ENCODE results near the gene CHRNA9.
"Not testable (repeated sequence)": the region's sequence is repeated elsewhere in the genome, so short reads cannot be mapped to it uniquely, and the experiment has no call there.

The CHRNA9 gene

GRCh38 chr4:40334591-40335524 lies at the start of gene CHRNA9:
CHRNA9 (plus strand) TSS chr4:40335333; CDS start chr4:40335468, 135 bp downstream.
- no peaks in the 10 kb centered on the region for H3K9me3 ChIP-seq (ENCODE audit: control insufficient read depth in 5 of 5, low read length in 5 of 5)
- no peaks in the 10 kb centered on the region for H3K27me3 ChIP-seq (ENCODE audit: control insufficient read depth in 5 of 5, insufficient read depth in 4 of 5, low read length in 5 of 5)
- peaks cover 0 to 14% (median 13%) of the 10 kb centered on the region in 5 donors for H3K4me1 ChIP-seq (ENCODE audit: control insufficient read depth in 5 of 5, insufficient read depth in 5 of 5, low read length in 5 of 5)
- H3K9ac ChIP-seq (ENCODE audit: low read length in 5 of 5), result no peak within 1 kb of the TSS
- H3K4me3 ChIP-seq (ENCODE audit: low read depth in 1 of 5, low read length in 5 of 5), result no peak within 1 kb of the TSS
- H3K36me3 ChIP-seq (ENCODE audit: control insufficient read depth in 5 of 5, insufficient read depth in 5 of 5, low read length in 5 of 5), result no peaks in the 10 kb centered on the region
- H3K27ac ChIP-seq (ENCODE audit: low read depth, low read length), result no peak within 1 kb of the TSS

- H3K4me1 ChIP-seq (ENCODE audit: control insufficient read depth in 5 of 5, insufficient read depth in 5 of 5, low read length in 5 of 5), result no peaks in the 10 kb centered on the region
- no peak overlapping the region for H3K9ac ChIP-seq (ENCODE audit: low read length in 5 of 5)
- H3K27ac ChIP-seq (ENCODE audit: low read depth, low read length), result no peak overlapping the region
- H3K27me3 ChIP-seq (ENCODE audit: control insufficient read depth in 5 of 5, insufficient read depth in 4 of 5, low read length in 5 of 5), result peaks cover 0 to 2% (median 0%) of the 10 kb centered on the region in 5 donors
- H3K36me3 ChIP-seq (ENCODE audit: control insufficient read depth in 5 of 5, insufficient read depth in 5 of 5, low read length in 5 of 5), result no peaks in the 10 kb centered on the region
- H3K9me3 ChIP-seq (ENCODE audit: control insufficient read depth in 5 of 5, low read length in 5 of 5), result no peaks in the 10 kb centered on the region
- H3K4me3 ChIP-seq (ENCODE audit: low read depth in 1 of 5, low read length in 5 of 5), result no peak overlapping the region
Measured at GRCh38 chr4:40285692-40286091, 49.4 kb upstream of the CHRNA9 start.

GRCh38 chr4:40288566-40288965 lies 46.6 kb upstream of the CHRNA9 start:
- Histone ChIP-seq H3K9ac (ENCODE audit: low read length in 5 of 5) (no peak overlapping the region), H3K4me1 (ENCODE audit: control insufficient read depth in 5 of 5, insufficient read depth in 5 of 5, low read length in 5 of 5) (no peaks in the 10 kb centered on the region), H3K9me3 (ENCODE audit: control insufficient read depth in 5 of 5, low read length in 5 of 5) (peaks cover 0 to 3% (median 0%) of the 10 kb centered on the region in 5 donors), H3K4me3 (ENCODE audit: low read depth in 1 of 5, low read length in 5 of 5) (no peak overlapping the region), H3K36me3 (ENCODE audit: control insufficient read depth in 5 of 5, insufficient read depth in 5 of 5, low read length in 5 of 5) (no peaks in the 10 kb centered on the region), H3K27ac (ENCODE audit: low read depth, low read length) (no peak overlapping the region), H3K27me3 (ENCODE audit: control insufficient read depth in 5 of 5, insufficient read depth in 4 of 5, low read length in 5 of 5) (no peaks in the 10 kb centered on the region)

GRCh38 chr4:40289366-40290188 lies 45.6 kb upstream of the CHRNA9 start:
- H3K27me3 ChIP-seq (ENCODE audit: control insufficient read depth in 5 of 5, insufficient read depth in 4 of 5, low read length in 5 of 5), result no peaks in the 10 kb centered on the region
- H3K27ac ChIP-seq (ENCODE audit: low read depth, low read length), result no peak overlapping the region
- H3K9me3 ChIP-seq (ENCODE audit: control insufficient read depth in 5 of 5, low read length in 5 of 5), result peaks cover 0 to 3% (median 0%) of the 10 kb centered on the region in 5 donors
- no peaks in the 10 kb centered on the region for H3K4me1 ChIP-seq (ENCODE audit: control insufficient read depth in 5 of 5, insufficient read depth in 5 of 5, low read length in 5 of 5)
- H3K36me3 ChIP-seq (ENCODE audit: control insufficient read depth in 5 of 5, insufficient read depth in 5 of 5, low read length in 5 of 5), result no peaks in the 10 kb centered on the region
- no peak overlapping the region for H3K4me3 ChIP-seq (ENCODE audit: low read depth in 1 of 5, low read length in 5 of 5)
- no peak overlapping the region for H3K9ac ChIP-seq (ENCODE audit: low read length in 5 of 5)

- H3K4me3 ChIP-seq (ENCODE audit: low read depth in 1 of 5, low read length in 5 of 5); H3K9me3 ChIP-seq (ENCODE audit: control insufficient read depth in 5 of 5, low read length in 5 of 5); H3K36me3 ChIP-seq (ENCODE audit: control insufficient read depth in 5 of 5, insufficient read depth in 5 of 5, low read length in 5 of 5); H3K9ac ChIP-seq (ENCODE audit: low read length in 5 of 5); H3K27ac ChIP-seq (ENCODE audit: low read depth, low read length); H3K4me1 ChIP-seq (ENCODE audit: control insufficient read depth in 5 of 5, insufficient read depth in 5 of 5, low read length in 5 of 5); H3K27me3 ChIP-seq (ENCODE audit: control insufficient read depth in 5 of 5, insufficient read depth in 4 of 5, low read length in 5 of 5): not testable (repeated sequence)
Measured at GRCh38 chr4:40290611-40291186, 44.4 kb upstream of the CHRNA9 start.

GRCh38 chr4:40292313-40292759 lies 42.8 kb upstream of the CHRNA9 start:
- H3K9ac ChIP-seq (ENCODE audit: low read length in 5 of 5), result no peak overlapping the region
- no peak overlapping the region for H3K4me3 ChIP-seq (ENCODE audit: low read depth in 1 of 5, low read length in 5 of 5)
- H3K27me3 ChIP-seq (ENCODE audit: control insufficient read depth in 5 of 5, insufficient read depth in 4 of 5, low read length in 5 of 5), result no peaks in the 10 kb centered on the region
- H3K4me1 ChIP-seq (ENCODE audit: control insufficient read depth in 5 of 5, insufficient read depth in 5 of 5, low read length in 5 of 5), result no peaks in the 10 kb centered on the region
- peaks cover 0 to 9% (median 0%) of the 10 kb centered on the region in 5 donors for H3K9me3 ChIP-seq (ENCODE audit: control insufficient read depth in 5 of 5, low read length in 5 of 5)
- no peak overlapping the region for H3K27ac ChIP-seq (ENCODE audit: low read depth, low read length)
- H3K36me3 ChIP-seq (ENCODE audit: control insufficient read depth in 5 of 5, insufficient read depth in 5 of 5, low read length in 5 of 5), result no peaks in the 10 kb centered on the region

GRCh38 chr4:40294339-40294738 lies 40.8 kb upstream of the CHRNA9 start:
- H3K27ac ChIP-seq (ENCODE audit: low read depth, low read length), result no peak overlapping the region
- no peak overlapping the region for H3K4me3 ChIP-seq (ENCODE audit: low read depth in 1 of 5, low read length in 5 of 5)
- no peaks in the 10 kb centered on the region for H3K4me1 ChIP-seq (ENCODE audit: control insufficient read depth in 5 of 5, insufficient read depth in 5 of 5, low read length in 5 of 5)
- no peaks in the 10 kb centered on the region for H3K27me3 ChIP-seq (ENCODE audit: control insufficient read depth in 5 of 5, insufficient read depth in 4 of 5, low read length in 5 of 5)
- peaks cover 0 to 9% (median 0%) of the 10 kb centered on the region in 5 donors for H3K9me3 ChIP-seq (ENCODE audit: control insufficient read depth in 5 of 5, low read length in 5 of 5)
- H3K36me3 ChIP-seq (ENCODE audit: control insufficient read depth in 5 of 5, insufficient read depth in 5 of 5, low read length in 5 of 5), result no peaks in the 10 kb centered on the region
- no peak overlapping the region for H3K9ac ChIP-seq (ENCODE audit: low read length in 5 of 5)

GRCh38 chr4:40295030-40295429 lies 40.1 kb upstream of the CHRNA9 start:
- H3K27me3 ChIP-seq (ENCODE audit: control insufficient read depth in 5 of 5, insufficient read depth in 4 of 5, low read length in 5 of 5); H3K27ac ChIP-seq (ENCODE audit: low read depth, low read length); H3K9me3 ChIP-seq (ENCODE audit: control insufficient read depth in 5 of 5, low read length in 5 of 5); H3K4me3 ChIP-seq (ENCODE audit: low read depth in 1 of 5, low read length in 5 of 5); H3K4me1 ChIP-seq (ENCODE audit: control insufficient read depth in 5 of 5, insufficient read depth in 5 of 5, low read length in 5 of 5); H3K9ac ChIP-seq (ENCODE audit: low read length in 5 of 5); H3K36me3 ChIP-seq (ENCODE audit: control insufficient read depth in 5 of 5, insufficient read depth in 5 of 5, low read length in 5 of 5): not testable (repeated sequence)

- H3K27me3 ChIP-seq (ENCODE audit: control insufficient read depth in 5 of 5, insufficient read depth in 4 of 5, low read length in 5 of 5), result peaks cover 0 to 3% (median 0%) of the 10 kb centered on the region in 5 donors
- no peak overlapping the region for H3K9ac ChIP-seq (ENCODE audit: low read length in 5 of 5)
- H3K9me3 ChIP-seq (ENCODE audit: control insufficient read depth in 5 of 5, low read length in 5 of 5), result peaks cover 0 to 9% (median 0%) of the 10 kb centered on the region in 5 donors
- no peak overlapping the region for H3K4me3 ChIP-seq (ENCODE audit: low read depth in 1 of 5, low read length in 5 of 5)
- no peaks in the 10 kb centered on the region for H3K4me1 ChIP-seq (ENCODE audit: control insufficient read depth in 5 of 5, insufficient read depth in 5 of 5, low read length in 5 of 5)
- H3K27ac ChIP-seq (ENCODE audit: low read depth, low read length), result no peak overlapping the region
- no peaks in the 10 kb centered on the region for H3K36me3 ChIP-seq (ENCODE audit: control insufficient read depth in 5 of 5, insufficient read depth in 5 of 5, low read length in 5 of 5)
Measured at GRCh38 chr4:40295572-40295971, 39.6 kb upstream of the CHRNA9 start.
